Transverse colon (tissue), 3 donors: ENCODE results near the gene CNTNAP2.

Experiments
- POLR2A ChIP-seq: fragments of 450-650 bp; IDR thresholded peaks from one replicate; pipeline ENCODE4 v1.6.1; 2016; ENCODE audit warnings: antibody characterized with exemption, mild to moderate bottlenecking, moderate library complexity
- POLR2AphosphoS5 ChIP-seq, 3 donors: sonication (generic); formaldehyde crosslinking; IDR thresholded peaks; one replicate each; pipeline ENCODE4 v1.6.1; 2016; ENCODE audit warnings: antibody characterized with exemption in 3 of 3

GRCh38 chr7:148127374-148127773 is 2010.8 kb downstream of the CNTNAP2 start:
- TF ChIP-seq POLR2A (no peak), POLR2AphosphoS5 (IDR thresholded peaks at IDR 0.05) (no peak)
